ENCODE data around the gene PRDX2.

DNA sequence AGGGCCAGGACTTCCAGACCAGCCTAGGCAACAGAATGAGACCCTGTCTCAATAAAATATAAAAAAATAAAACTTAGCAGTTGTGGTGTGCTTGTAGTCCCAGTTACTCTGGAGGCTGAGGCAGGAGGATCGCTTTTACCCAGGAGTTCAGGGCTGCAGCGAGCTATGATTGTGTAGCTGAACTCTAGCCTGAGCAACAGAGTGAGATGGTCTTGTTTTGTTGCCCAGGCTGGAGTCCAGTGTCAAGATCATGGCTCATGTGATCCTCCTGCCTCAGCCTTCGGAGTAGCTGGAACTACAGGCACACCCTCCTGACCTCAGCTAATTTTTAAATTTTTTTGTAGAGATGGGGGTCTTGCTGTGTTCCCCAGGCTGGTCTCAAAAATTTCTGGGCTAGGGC lies 14.6 kb downstream of the PRDX2 start:
- TF ChIP-seq, protein P1, sequence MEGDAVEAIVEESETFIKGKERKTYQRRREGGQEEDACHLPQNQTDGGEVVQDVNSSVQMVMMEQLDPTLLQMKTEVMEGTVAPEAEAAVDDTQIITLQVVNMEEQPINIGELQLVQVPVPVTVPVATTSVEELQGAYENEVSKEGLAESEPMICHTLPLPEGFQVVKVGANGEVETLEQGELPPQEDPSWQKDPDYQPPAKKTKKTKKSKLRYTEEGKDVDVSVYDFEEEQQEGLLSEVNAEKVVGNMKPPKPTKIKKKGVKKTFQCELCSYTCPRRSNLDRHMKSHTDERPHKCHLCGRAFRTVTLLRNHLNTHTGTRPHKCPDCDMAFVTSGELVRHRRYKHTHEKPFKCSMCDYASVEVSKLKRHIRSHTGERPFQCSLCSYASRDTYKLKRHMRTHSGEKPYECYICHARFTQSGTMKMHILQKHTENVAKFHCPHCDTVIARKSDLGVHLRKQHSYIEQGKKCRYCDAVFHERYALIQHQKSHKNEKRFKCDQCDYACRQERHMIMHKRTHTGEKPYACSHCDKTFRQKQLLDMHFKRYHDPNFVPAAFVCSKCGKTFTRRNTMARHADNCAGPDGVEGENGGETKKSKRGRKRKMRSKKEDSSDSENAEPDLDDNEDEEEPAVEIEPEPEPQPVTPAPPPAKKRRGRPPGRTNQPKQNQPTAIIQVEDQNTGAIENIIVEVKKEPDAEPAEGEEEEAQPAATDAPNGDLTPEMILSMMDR (IDR thresholded peaks at IDR 0.05) = no peak
- no peak for TF ChIP-seq POLR2A (IDR thresholded peaks at IDR 0.05)

Measured in thyroid gland (tissue), 4 donors.